ENCODE data around the gene SH3GLB2. TPM values are rescaled to one million over a fixed set of nuclear protein-coding genes. Genes with fewer than 3 reads are reported as not detected.
"Not testable (repeated sequence)": the region's sequence is repeated elsewhere in the genome, so short reads cannot be mapped to it uniquely, and the experiment has no call there.

Gene SH3GLB2
- total RNA-seq, 1 experiment from 2014 or later = 184 TPM

DNA sequence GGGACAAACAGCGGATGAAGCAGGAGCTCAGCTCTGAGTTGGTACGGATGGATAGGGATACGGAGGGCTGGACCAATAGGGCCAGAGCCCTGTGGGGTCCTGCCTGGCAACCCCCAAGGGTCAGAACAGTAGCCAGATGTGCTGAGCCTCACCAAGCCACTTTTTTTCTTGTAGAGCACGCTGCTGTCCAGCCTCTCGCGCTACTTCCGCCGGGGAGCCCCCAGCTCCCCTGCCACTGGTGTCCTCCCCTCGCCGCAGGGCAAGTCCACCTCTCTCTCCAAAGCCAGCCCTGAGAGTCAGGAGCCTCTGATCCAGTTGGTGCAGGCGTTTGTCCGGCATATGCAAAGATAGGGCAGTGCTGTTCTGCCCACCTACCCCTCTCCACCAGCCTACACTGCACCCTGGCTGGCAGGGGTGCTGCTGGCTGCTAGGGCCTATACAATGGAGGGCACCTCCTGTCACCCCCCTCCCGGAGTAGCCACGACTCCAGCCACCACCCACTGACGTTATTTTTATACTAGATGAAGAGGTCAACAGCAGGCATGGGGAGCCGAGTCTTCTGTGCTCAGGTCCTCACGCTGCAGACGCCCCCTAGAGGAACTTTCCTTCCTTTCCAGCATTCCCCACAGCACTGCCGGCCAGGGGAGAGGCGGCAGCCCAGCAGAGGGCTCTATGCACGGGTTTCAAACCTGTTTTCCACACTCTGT, 21.6 kb downstream of the SH3GLB2 start:
- TSS peak; percentile 42 for BruUV-seq (replicated peaks)
- Histone ChIP-seq H3K4me1 (replicated peaks; ENCODE audit: insufficient read depth) (no peaks in the 10 kb centered on the region), H3K9me3 (ENCODE audit: insufficient read depth, low read depth) (no peaks in the 10 kb centered on the region), H3K4me2 (no peak overlapping the region), H3K27ac (no peak overlapping the region), H3K36me3 (ENCODE audit: low read depth) (no peaks in the 10 kb centered on the region), H3K9me2 (ENCODE audit: insufficient read depth) (no peaks in the 10 kb centered on the region), H3K4me3 (no peak overlapping the region), H4K20me1 (ENCODE audit: insufficient read depth) (peaks cover 11% of the 10 kb centered on the region), H3F3A (ENCODE audit: insufficient read depth, low read depth) (peaks cover 58% of the 10 kb centered on the region), H3K79me2 (ENCODE audit: low read depth) (no peaks in the 10 kb centered on the region), H2AFZ (no peak overlapping the region), H3K27me3 (ENCODE audit: insufficient read depth, low read depth) (no peaks in the 10 kb centered on the region)
- intact Hi-C loops (cut with micrococcal nuclease; ENCODE audit: unreplicated experiment) = loop anchor here (1.0 to 5.0 kb wide), 3 partner anchors 22 to 610 kb away; partner anchors contain the start of gene SH3GLB2
- ChIA-PET POLR2A (ENCODE audit: unreplicated experiment) (interaction anchor here (0.6 kb wide), 1 partner anchor 56 kb away, joined by 3 read pairs; no protein-coding TSS in a partner anchor), CTCF (interaction anchor here (2.0 kb wide), 1 partner anchor 22 kb away, joined by 8 read pairs; the partner anchor contains the start of gene SH3GLB2)
- TF ChIP-seq, protein P1, sequence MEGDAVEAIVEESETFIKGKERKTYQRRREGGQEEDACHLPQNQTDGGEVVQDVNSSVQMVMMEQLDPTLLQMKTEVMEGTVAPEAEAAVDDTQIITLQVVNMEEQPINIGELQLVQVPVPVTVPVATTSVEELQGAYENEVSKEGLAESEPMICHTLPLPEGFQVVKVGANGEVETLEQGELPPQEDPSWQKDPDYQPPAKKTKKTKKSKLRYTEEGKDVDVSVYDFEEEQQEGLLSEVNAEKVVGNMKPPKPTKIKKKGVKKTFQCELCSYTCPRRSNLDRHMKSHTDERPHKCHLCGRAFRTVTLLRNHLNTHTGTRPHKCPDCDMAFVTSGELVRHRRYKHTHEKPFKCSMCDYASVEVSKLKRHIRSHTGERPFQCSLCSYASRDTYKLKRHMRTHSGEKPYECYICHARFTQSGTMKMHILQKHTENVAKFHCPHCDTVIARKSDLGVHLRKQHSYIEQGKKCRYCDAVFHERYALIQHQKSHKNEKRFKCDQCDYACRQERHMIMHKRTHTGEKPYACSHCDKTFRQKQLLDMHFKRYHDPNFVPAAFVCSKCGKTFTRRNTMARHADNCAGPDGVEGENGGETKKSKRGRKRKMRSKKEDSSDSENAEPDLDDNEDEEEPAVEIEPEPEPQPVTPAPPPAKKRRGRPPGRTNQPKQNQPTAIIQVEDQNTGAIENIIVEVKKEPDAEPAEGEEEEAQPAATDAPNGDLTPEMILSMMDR (conservative IDR thresholded peaks at IDR 0.05) = peak; percentile 85
- TF ChIP-seq EZH2 (IDR thresholded peaks at IDR 0.05; ENCODE audit: low read depth) = no peak
- DNase-seq = peak; percentile 58 to 77

DNA sequence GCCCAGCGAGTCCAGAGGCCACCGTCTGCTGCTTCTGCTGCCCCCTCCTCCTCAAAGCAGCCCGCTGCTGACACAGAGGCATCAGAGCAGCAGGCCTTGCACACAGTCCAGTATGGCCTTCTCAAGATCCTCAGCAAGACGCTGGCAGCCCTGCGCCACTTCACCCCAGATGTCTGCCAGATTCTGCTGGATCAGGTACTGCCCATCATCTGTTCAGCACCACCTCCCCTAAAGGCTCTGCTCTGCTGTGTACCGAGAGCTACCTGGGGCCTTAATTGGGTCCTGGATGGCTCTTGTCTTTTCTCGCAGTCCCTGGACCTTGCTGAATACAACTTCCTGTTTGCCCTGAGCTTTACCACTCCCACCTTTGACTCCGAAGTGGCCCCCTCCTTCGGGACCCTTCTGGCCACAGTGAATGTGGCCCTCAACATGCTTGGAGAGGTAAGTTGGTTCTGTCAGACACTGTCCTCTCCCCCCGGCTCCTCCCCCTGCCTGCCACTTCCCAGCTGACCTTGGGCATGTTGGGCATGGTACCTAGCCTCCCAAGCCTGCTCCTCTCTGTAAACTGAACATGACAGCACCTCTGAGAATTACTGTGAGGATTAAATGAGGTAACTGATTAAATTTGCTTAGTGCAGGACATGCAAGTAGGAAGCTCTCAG, 22.7 kb downstream of the SH3GLB2 start:
- Histone ChIP-seq H4K20me1 (ENCODE audit: insufficient read depth) (peaks cover 6% of the 10 kb centered on the region), H2AFZ (no peak overlapping the region), H3K4me2 (no peak overlapping the region), H3F3A (ENCODE audit: insufficient read depth, low read depth) (peaks cover 64% of the 10 kb centered on the region), H3K4me1 (replicated peaks; ENCODE audit: insufficient read depth) (no peaks in the 10 kb centered on the region), H3K4me3 (no peak overlapping the region), H3K27ac (no peak overlapping the region), H3K9me2 (ENCODE audit: insufficient read depth) (no peaks in the 10 kb centered on the region), H3K79me2 (ENCODE audit: low read depth) (no peaks in the 10 kb centered on the region), H3K27me3 (ENCODE audit: insufficient read depth, low read depth) (no peaks in the 10 kb centered on the region), H3K9me3 (ENCODE audit: insufficient read depth, low read depth) (no peaks in the 10 kb centered on the region), H3K36me3 (ENCODE audit: low read depth) (no peaks in the 10 kb centered on the region)
- BruUV-seq (replicated peaks) = TSS peak; percentile 2
- TF ChIP-seq EZH2 (IDR thresholded peaks at IDR 0.05; ENCODE audit: low read depth) = no peak
- TF ChIP-seq, protein P1 (conservative IDR thresholded peaks at IDR 0.05) = no peak
- intact Hi-C loops (cut with micrococcal nuclease; ENCODE audit: unreplicated experiment) = loop anchor here (5.0 kb wide), 1 partner anchor 97 kb away; no protein-coding TSS in a partner anchor
- ChIA-PET CTCF (interaction anchor here (0.6 to 2.0 kb wide), 2 partner anchors 23 to 25 kb away, joined by 3 to 8 read pairs; partner anchors contain the start of gene SH3GLB2), POLR2A (ENCODE audit: unreplicated experiment) (no interaction called here)
- no peak for DNase-seq

DNA sequence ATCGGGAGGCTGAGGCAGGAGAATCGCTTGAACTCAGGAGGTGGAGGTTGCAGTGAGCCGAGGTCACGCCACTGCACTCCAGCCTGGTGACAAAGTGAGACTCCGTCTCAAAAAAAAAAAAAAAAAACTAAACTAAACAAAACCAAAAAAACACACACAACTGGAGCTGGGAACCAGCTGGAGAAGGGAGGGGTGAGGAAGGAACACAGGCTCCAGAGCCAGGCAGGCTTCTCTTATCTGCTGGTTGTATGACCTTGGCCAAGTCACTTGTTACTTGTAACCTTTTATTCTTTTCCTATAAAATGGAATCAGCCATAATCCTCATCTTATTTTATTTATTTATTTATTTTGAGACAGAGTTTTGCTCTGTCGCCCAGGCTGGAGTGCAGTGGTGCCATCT, 24.0 kb downstream of the SH3GLB2 start:
- H3K27me3 ChIP-seq (ENCODE audit: insufficient read depth, low read depth); H3K79me2 ChIP-seq (ENCODE audit: low read depth); BruUV-seq (replicated peaks); H3K4me3 ChIP-seq; POLR2A ChIA-PET (ENCODE audit: unreplicated experiment); H3K9me3 ChIP-seq (ENCODE audit: insufficient read depth, low read depth); H3K36me3 ChIP-seq (ENCODE audit: low read depth); H2AFZ ChIP-seq; H3K27ac ChIP-seq; H3K4me2 ChIP-seq; H4K20me1 ChIP-seq (ENCODE audit: insufficient read depth); DNase-seq; H3K9me2 ChIP-seq (ENCODE audit: insufficient read depth); H3K4me1 ChIP-seq (replicated peaks; ENCODE audit: insufficient read depth); intact Hi-C loops (cut with micrococcal nuclease; ENCODE audit: unreplicated experiment): not testable (repeated sequence)
- CTCF ChIA-PET = interaction anchor here (0.6 to 0.9 kb wide), 6 partner anchors 7 to 696 kb away, joined by 3 to 13 read pairs (median 7); partner anchors contain the start of gene SH3GLB2
- peaks cover 64% of the 10 kb centered on the region for H3F3A ChIP-seq (ENCODE audit: insufficient read depth, low read depth)

Measured in PC-9 (cell line).